ENCODE results near the gene RFTN2. TPM values are rescaled to one million over a fixed set of nuclear protein-coding genes. Genes with fewer than 3 reads are reported as not detected.

Gene RFTN2
- total and polyA plus RNA-seq, 2 experiments from 2014 or later: 0.42 to 2.1 TPM

GRCh38 chr2:197613509-197613987, 61.8 kb downstream of the RFTN2 start:
- no peak overlapping the region for H3K27ac Mint-ChIP-seq
- no peak for TF ChIP-seq CTCF (conservative IDR thresholded peaks at IDR 0.05; ENCODE audit: low read depth in 2 of 2)
- no peak for TF ChIP-seq STAT1 (IDR thresholded peaks at IDR 0.05; ENCODE audit: unreplicated experiment)
- no peak for TF ChIP-seq NANOG (IDR thresholded peaks at IDR 0.05; ENCODE audit: borderline replicate concordance)
- TF ChIP-seq ETS1 (IDR thresholded peaks at IDR 0.05): no peak
- no peak for TF ChIP-seq EZH2phosphoT487 (IDR thresholded peaks at IDR 0.05; ENCODE audit: unreplicated experiment)
- no peak for TF ChIP-seq CREB1 (CRISPR knock-in tag; IDR thresholded peaks at IDR 0.05; ENCODE audit: low read depth)
- no peak for TF ChIP-seq EZH2 (IDR thresholded peaks at IDR 0.05; ENCODE audit: low read depth, unreplicated experiment)
- no peak for TF ChIP-seq ZNF331 (CRISPR knock-in tag; IDR thresholded peaks at IDR 0.05; ENCODE audit: low read depth)
- TF ChIP-seq ZNF114 (CRISPR knock-in tag; IDR thresholded peaks at IDR 0.05): no peak
- TF ChIP-seq REST (IDR thresholded peaks at IDR 0.05; ENCODE audit: unreplicated experiment): no peak
- no peak for TF ChIP-seq ZNF462 (CRISPR knock-in tag; IDR thresholded peaks at IDR 0.05)
- no peak for TF ChIP-seq POLR2AphosphoS5 (IDR thresholded peaks at IDR 0.05; ENCODE audit: low read depth)
- TF ChIP-seq JUNB (IDR thresholded peaks at IDR 0.05; ENCODE audit: unreplicated experiment): no peak
- Histone ChIP-seq H3K4me3 (no peak overlapping the region), H2AFZ (no peak overlapping the region), H3K27ac (ENCODE audit: low read depth) (no peak overlapping the region), H3K9me2 (ENCODE audit: insufficient read depth) (no peaks in the 10 kb centered on the region), H3K4me1 (ENCODE audit: insufficient read depth) (peaks cover 32% of the 10 kb centered on the region), H3K79me2 (replicated peaks; ENCODE audit: insufficient read depth) (no peaks in the 10 kb centered on the region), H4K20me1 (replicated peaks; ENCODE audit: insufficient read depth) (no peaks in the 10 kb centered on the region), H3K27me3 (ENCODE audit: insufficient read depth) (no peaks in the 10 kb centered on the region), H3K4me2 (no peak overlapping the region; the same call in 1 of the 2 replicates), H3F3A (replicated peaks; ENCODE audit: low read depth) (0 out of 2 replicates have a peak, but pooled peaks cover 4% of the 10 kb centered on the region), H3K36me3 (ENCODE audit: insufficient read depth) (no peaks in the 10 kb centered on the region)
- H3K9me3 Mint-ChIP-seq: peaks cover 3% of the 10 kb centered on the region; the same call in 1 of the 3 replicates
- peaks cover 4% of the 10 kb centered on the region for H3K27me3 Mint-ChIP-seq (ENCODE audit: insufficient read depth, low read depth, poor library complexity)
- peaks cover 2% of the 10 kb centered on the region; the same call in 1 of the 3 replicates for H3K36me3 Mint-ChIP-seq (ENCODE audit: low read depth)
- no peak for ATAC-seq
- H3K4me1 Mint-ChIP-seq: peaks cover 33% of the 10 kb centered on the region
- no peak overlapping the region for H3K4me3 Mint-ChIP-seq
- DNase-seq (ENCODE audit: low spot score): no peak

Data from GM23338 (cell line).